ENCODE data around the gene GMDS.

- TF ChIP-seq EZH2 (IDR thresholded peaks at IDR 0.05; ENCODE audit: insufficient read depth, poor library complexity, severe bottlenecking) (no peak), EZH2phosphoT487 (IDR thresholded peaks at IDR 0.05; ENCODE audit: insufficient read depth, low read depth) (no peak)
These were observed 442.7 kb downstream of the GMDS start for GRCh38 chr6:1802491-1803395.
